ENCODE measurements around the gene HIPK2.
A peak's percentile ranks its signal among the peaks of the same experiment; 100 is the strongest.

HIPK2 gene

GRCh38 chr7:139777948-139778841 lies at the start of gene HIPK2:
TSS of gene HIPK2 (minus strand) at chr7:139777998. CDS start at chr7:139777623, 375 bp downstream.
- peak; percentile 77 for DNase-seq (ENCODE audit: low spot score)

GRCh38 chr7:139827042-139827441 lies 49.2 kb upstream of the HIPK2 start:
- no peak for DNase-seq (ENCODE audit: low spot score)

GRCh38 chr7:139825666-139826290 lies 48.0 kb upstream of the HIPK2 start:
- no peak for DNase-seq (ENCODE audit: low spot score)

- DNase-seq (ENCODE audit: low spot score), result no peak
Measured at GRCh38 chr7:139823959-139824521, 46.2 kb upstream of the HIPK2 start.

- DNase-seq (ENCODE audit: low spot score), result no peak
Measured at GRCh38 chr7:139822855-139823254, 45.1 kb upstream of the HIPK2 start.

GRCh38 chr7:139821349-139822105 lies 43.7 kb upstream of the HIPK2 start:
- no peak for DNase-seq (ENCODE audit: low spot score)

GRCh38 chr7:139820089-139820488 lies 42.3 kb upstream of the HIPK2 start:
- DNase-seq (ENCODE audit: low spot score), result no peak

GRCh38 chr7:139817249-139817648 lies 39.5 kb upstream of the HIPK2 start:
- no peak for DNase-seq (ENCODE audit: low spot score)

GRCh38 chr7:139813689-139814088 lies 35.9 kb upstream of the HIPK2 start:
- DNase-seq (ENCODE audit: low spot score), result no peak

- DNase-seq (ENCODE audit: low spot score), result no peak
Measured at GRCh38 chr7:139813151-139813550, 35.4 kb upstream of the HIPK2 start.

GRCh38 chr7:139811066-139811465 lies 33.3 kb upstream of the HIPK2 start:
- no peak for DNase-seq (ENCODE audit: low spot score)

GRCh38 chr7:139808846-139809442 lies 31.1 kb upstream of the HIPK2 start:
- no peak for DNase-seq (ENCODE audit: low spot score)

GRCh38 chr7:139808427-139808826 lies 30.6 kb upstream of the HIPK2 start:
- DNase-seq (ENCODE audit: low spot score), result no peak

GRCh38 chr7:139807009-139807408 lies 29.2 kb upstream of the HIPK2 start:
- no peak for DNase-seq (ENCODE audit: low spot score)

- DNase-seq (ENCODE audit: low spot score), result no peak
Measured at GRCh38 chr7:139804571-139804970, 26.8 kb upstream of the HIPK2 start.

GRCh38 chr7:139799586-139799985 lies 21.8 kb upstream of the HIPK2 start:
- DNase-seq (ENCODE audit: low spot score), result no peak

GRCh38 chr7:139798892-139799291 lies 21.1 kb upstream of the HIPK2 start:
- no peak for DNase-seq (ENCODE audit: low spot score)

GRCh38 chr7:139798221-139798620 lies 20.4 kb upstream of the HIPK2 start:
- DNase-seq (ENCODE audit: low spot score), result no peak

GRCh38 chr7:139797607-139798006 lies 19.8 kb upstream of the HIPK2 start:
- no peak for DNase-seq (ENCODE audit: low spot score)

GRCh38 chr7:139791316-139791715 lies 13.5 kb upstream of the HIPK2 start:
- no peak for DNase-seq (ENCODE audit: low spot score)

GRCh38 chr7:139784648-139785047 lies 6.8 kb upstream of the HIPK2 start:
- DNase-seq (ENCODE audit: low spot score), result no peak
